H1 (cell line): ENCODE measurements around the gene SMG5. TPM values are rescaled to one million over a fixed set of nuclear protein-coding genes. Genes with fewer than 3 reads are reported as not detected.

ENCODE experiments used
- GABPA ChIP-seq: IDR thresholded peaks from 2 replicates; pipeline ENCODE4 v1.6.1; 2011; ENCODE audit warnings: mild to moderate bottlenecking, low read length, moderate library complexity, borderline replicate concordance; ENCODE audit not compliant: insufficient read depth
- PHF8 ChIP-seq: fragments of 200-600 bp; sonication (generic); conservative IDR thresholded peaks from 2 replicates; pipeline ENCODE4 v1.7.1; 2012; ENCODE audit warnings: low read depth, mild to moderate bottlenecking, inconsistent platforms, low read length, moderate library complexity
- POLR2AphosphoS5 ChIP-seq: IDR thresholded peaks from 2 replicates; pipeline ENCODE4 v1.6.1; 2011; ENCODE audit warnings: low read depth, low read length
- TAF7 ChIP-seq: optimal IDR thresholded peaks from 2 replicates; pipeline ENCODE3; 2011; ENCODE audit warnings: low read depth, mild to moderate bottlenecking, inconsistent platforms, low read length, moderate library complexity, borderline replicate concordance
- YY1 ChIP-seq: IDR thresholded peaks from 2 replicates; pipeline ENCODE4 v1.6.1; 2011; ENCODE audit warnings: low read depth, mild to moderate bottlenecking, low read length
- polyA plus RNA-seq, 7 experiments: library from polyadenylated mRNA; depleted of rRNA in 3 of 7; stranded (reverse) in 5 of 7; unstranded in 2 of 7; fragments of >200 nt in 5 of 7; fragments of 200-250 nt in 2 of 7; gene quantifications; 1 replicate in 5 of 7; 2 replicates in 1 of 7; 4 replicates in 1 of 7; pipeline versions ENCODE4 v1.2.1 to v1.2.3, GENCODE V29; 2011 to 2013; ENCODE audit warnings: missing spikeins in 2 of 7, mixed read lengths in 2 of 7
- total RNA-seq: library from RNA; stranded (reverse); fragmentation: NEBNext Ultra II Directional; extraction: Animal tissue kit (Norgen Biotek cat#: 25700); gene quantifications from 2 replicates; pipeline ENCODE4 v1.2.1, GENCODE V29; 2021

The SMG5 gene
- total and polyA plus RNA-seq, 2 of the 8 experiments (the other 6 are each of a cell fraction or from before 2014, with no cell fraction given): 32.7 to 98.0 TPM

DNA sequence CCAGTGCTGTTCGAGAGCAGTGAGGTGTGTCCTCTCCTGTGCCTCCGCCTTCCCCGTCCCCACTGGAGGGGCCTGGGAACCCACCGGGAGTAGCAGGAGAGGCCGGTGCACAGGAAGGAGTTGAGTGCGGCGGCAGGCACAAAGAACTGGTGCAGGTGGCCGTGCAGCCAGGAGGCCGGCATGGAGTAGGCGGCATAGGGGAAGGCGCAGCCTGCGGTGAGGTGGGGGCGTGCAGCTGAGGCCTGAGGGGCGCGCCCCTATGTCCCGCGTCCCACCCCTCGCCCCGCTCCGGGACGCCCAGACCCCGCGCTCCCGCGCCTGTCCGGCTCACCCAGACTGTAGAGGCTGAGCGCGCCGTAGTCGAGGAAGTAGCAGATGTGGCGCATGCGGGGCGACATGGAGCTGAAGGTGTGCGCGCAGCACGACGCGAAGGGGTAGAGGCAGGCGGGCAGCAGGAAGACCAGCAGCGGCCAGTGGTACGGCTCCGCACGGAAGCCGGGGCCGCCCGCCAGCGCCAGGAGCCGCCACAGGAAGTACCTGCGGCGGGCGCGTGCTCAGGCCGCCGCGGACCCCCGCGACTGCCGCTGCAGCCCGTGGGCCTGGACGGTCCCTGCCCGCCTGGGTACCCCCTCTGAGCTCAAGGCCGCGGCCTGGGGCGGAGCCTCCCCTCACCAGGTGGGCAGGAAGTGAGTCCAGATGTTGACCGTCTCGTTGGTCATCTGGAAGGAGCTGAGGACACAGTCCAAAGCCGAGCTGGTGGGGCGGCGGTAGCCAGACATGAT is 37.0 kb downstream of the SMG5 start (continued):
- TF ChIP-seq PHF8 (no peak), POLR2AphosphoS5 (peak; percentile 15), YY1 (no peak), TAF7 (no peak), GABPA (no peak)
- TF ChIP-seq, all 59 proteins: peak for 4
